GM12878 (cell line): ENCODE results near the gene PAK6. TPM values are rescaled to one million over a fixed set of nuclear protein-coding genes. Genes with fewer than 3 reads are reported as not detected.
A peak's percentile ranks its signal among the peaks of the same experiment; 100 is the strongest.

Experiments
- BHLHE40 ChIP-seq, 2 experiments: fragments of 450-650 bp in 1 of 2; IDR thresholded peaks; 2 replicates each; pipeline ENCODE4 v1.6.1; 2011 to 2017; ENCODE audit warnings: low read depth in 2 of 2, borderline replicate concordance in 1 of 2, improper control_type of control experiment in 1 of 2, low read length in 1 of 2, mild to moderate bottlenecking in 1 of 2
- CHD1 ChIP-seq: IDR thresholded peaks from 2 replicates; pipeline ENCODE4 v1.6.1; 2012; ENCODE audit warnings: low read depth, low read length, improper control_type of control experiment
- CREB1 ChIP-seq: IDR thresholded peaks from 2 replicates; pipeline ENCODE4 v1.6.1; 2012; ENCODE audit warnings: low read depth, mild to moderate bottlenecking, inconsistent platforms
- ETV6 ChIP-seq, 2 experiments: fragments of 450-650 bp in 1 of 2; IDR thresholded peaks in 1 of 2; conservative IDR thresholded peaks in 1 of 2; 2 replicates each; pipeline ENCODE4 v1.6.1; 2014; ENCODE audit warnings: antibody characterized with exemption in 1 of 2, borderline replicate concordance in 1 of 2, low read depth in 1 of 2, mild to moderate bottlenecking in 1 of 2, moderate library complexity in 1 of 2
- FOS ChIP-seq: IDR thresholded peaks from 3 replicates; pipeline ENCODE4 v1.6.1; 2011; ENCODE audit warnings: borderline replicate concordance; ENCODE audit not compliant: insufficient read length; ENCODE audit errors: extremely low read depth
- HCFC1 ChIP-seq: fragments of 150-350 bp; IDR thresholded peaks from 2 replicates; pipeline ENCODE4 v1.6.1; 2014; ENCODE audit warnings: low read length
- HDGF ChIP-seq: fragments of 450-650 bp; IDR thresholded peaks from 2 replicates; pipeline ENCODE4 v1.6.1; 2016; ENCODE audit warnings: antibody characterized with exemption
- IRF4 ChIP-seq: IDR thresholded peaks from 2 replicates; pipeline ENCODE4 v1.6.1; 2011; ENCODE audit warnings: low read depth, low read length
- MTA3 ChIP-seq: IDR thresholded peaks from 2 replicates; pipeline ENCODE4 v1.6.1; 2012; ENCODE audit warnings: low read length, inconsistent platforms, borderline replicate concordance
- MXI1 ChIP-seq: fragments of 150-350 bp; IDR thresholded peaks from 2 replicates; pipeline ENCODE4 v1.6.1; 2011; ENCODE audit warnings: low read depth, mild to moderate bottlenecking, inconsistent platforms, low read length, improper control_type of control experiment
- NBN ChIP-seq: fragments of 450-650 bp; IDR thresholded peaks from 2 replicates; pipeline ENCODE4 v1.6.1; 2016
- RELA ChIP-seq: fragments of 450-650 bp; IDR thresholded peaks from 2 replicates; pipeline ENCODE4 v1.8.0; 2014; ENCODE audit warnings: borderline replicate concordance; ENCODE audit not compliant: partially characterized antibody
- SIN3A ChIP-seq: IDR thresholded peaks from 2 replicates; pipeline ENCODE4 v1.6.1; 2012; ENCODE audit warnings: low read depth, low read length, improper control_type of control experiment
- SP1 ChIP-seq: IDR thresholded peaks from one replicate; pipeline ENCODE4 v1.6.1; 2011; ENCODE audit warnings: low read depth, low read length
- SREBF2 ChIP-seq: IDR thresholded peaks from 2 replicates; pipeline ENCODE4 v1.6.1; 2012; ENCODE audit warnings: mild to moderate bottlenecking, low read length
- SUPT20H ChIP-seq: IDR thresholded peaks from 2 replicates; pipeline ENCODE4 v1.6.1; 2011; ENCODE audit warnings: low read depth, mild to moderate bottlenecking, low read length, moderate library complexity, borderline replicate concordance; ENCODE audit not compliant: control insufficient read depth
- SUZ12 ChIP-seq: fragments of 200-600 bp; sonication (generic); IDR thresholded peaks from one replicate; pipeline ENCODE4 v1.6.1; 2018; ENCODE audit warnings: antibody characterized with exemption, mild to moderate bottlenecking; ENCODE audit not compliant: unreplicated experiment
- ZZZ3 ChIP-seq: IDR thresholded peaks from 2 replicates; pipeline ENCODE4 v1.6.1; 2011; ENCODE audit warnings: low read depth; ENCODE audit not compliant: control insufficient read depth, insufficient read length
- polyA plus RNA-seq, 11 experiments: library from polyadenylated mRNA; depleted of rRNA in 4 of 11; unstranded in 6 of 11; stranded (reverse) in 5 of 11; fragments of >200 nt; fragmentation: Nextera tagmentation in 4 of 11; fragmentation: Illumina TruSeq in 1 of 11; extraction: Ambion mirVana in 4 of 11; extraction: Trizol in 1 of 11; gene quantifications; 1 replicate in 1 of 11; 2 replicates in 10 of 11; pipeline versions ENCODE4 v1.2.1 to v1.2.3, GENCODE V29; 2011 to 2016; ENCODE audit warnings: inconsistent platforms in 2 of 11, missing spikeins in 2 of 11, low read depth in 1 of 11
- total RNA-seq, 4 experiments: library from RNA; depleted of rRNA in 3 of 4; stranded (reverse); fragments of >200 nt in 3 of 4; fragmentation: Illumina TruSeq in 1 of 4; extraction: Trizol in 1 of 4; gene quantifications; 2 replicates each; pipeline versions ENCODE4 v1.2.1 to v1.2.3, GENCODE V29; 2013 to 2021
- TF ChIP-seq, protein P1 (sequence below): IDR thresholded peaks from 2 replicates; pipeline ENCODE4 v1.6.1; 2012; ENCODE audit warnings: low read length, inconsistent platforms
- TF ChIP-seq, protein P2 (sequence below): IDR thresholded peaks from 2 replicates; pipeline ENCODE4 v1.6.1; 2011; ENCODE audit warnings: mild to moderate bottlenecking, low read depth, low read length, moderate library complexity; ENCODE audit not compliant: insufficient replicate concordance
- TF ChIP-seq, protein P3 (sequence below): fragments of 450-650 bp; IDR thresholded peaks from 2 replicates; pipeline ENCODE4 v1.6.1; 2016; ENCODE audit warnings: mild to moderate bottlenecking
- TF ChIP-seq, protein P4 (sequence below): fragments of 450-650 bp; IDR thresholded peaks from 2 replicates; pipeline ENCODE4 v1.6.1; 2017; ENCODE audit warnings: mild to moderate bottlenecking, low read depth, inconsistent platforms; ENCODE audit not compliant: poor library complexity, severe bottlenecking
- TF ChIP-seq, protein P5 (sequence below): fragments of 450-650 bp; IDR thresholded peaks from 2 replicates; pipeline ENCODE4 v1.6.1; 2017; ENCODE audit warnings: borderline replicate concordance

Gene PAK6
- total and polyA plus RNA-seq, 10 of the 15 experiments (the other 5 are each of a cell fraction or from before 2014, with no cell fraction given) = 0.07 to 0.92 (median 0.31) TPM; not detected in 2

DNA sequence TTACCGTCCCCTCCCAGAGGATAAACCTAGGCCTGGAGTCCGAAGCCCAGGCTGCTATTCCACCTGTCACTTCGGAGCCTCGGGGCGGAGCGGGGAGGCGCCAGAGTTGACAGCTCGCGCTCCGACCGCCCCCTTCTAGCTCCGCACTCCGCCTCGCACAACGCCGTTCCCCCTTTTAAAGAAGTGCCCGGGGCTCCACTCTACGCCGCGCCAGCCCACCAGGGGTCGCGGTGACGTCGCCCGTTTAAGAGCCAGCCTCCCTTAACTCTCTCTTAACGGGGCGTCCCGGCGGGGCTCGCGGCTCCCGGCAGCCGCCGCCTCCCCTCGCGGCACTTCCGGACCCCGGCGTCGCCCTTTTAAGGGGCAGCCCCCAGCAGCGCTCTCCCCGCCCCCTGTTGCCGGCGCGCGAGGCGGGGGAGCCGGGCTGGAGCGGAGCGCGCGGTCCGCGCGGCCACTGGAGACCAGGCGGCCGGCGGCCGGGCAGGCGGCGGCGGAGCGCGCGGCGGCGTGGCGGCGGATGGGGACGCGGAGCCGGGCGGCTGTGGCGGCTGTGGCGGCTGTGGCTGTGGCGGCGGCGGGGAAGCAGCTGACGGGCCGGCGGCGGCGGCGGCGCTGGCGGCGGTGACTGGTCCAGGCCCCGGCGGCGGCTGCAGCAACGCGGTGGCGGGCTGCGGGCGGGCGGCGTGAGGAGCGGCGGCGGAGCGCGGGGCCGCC is 84.5 kb downstream of the PAK6 start, which contains the start of gene INAFM2 (continued):
- TF ChIP-seq, protein P1, sequence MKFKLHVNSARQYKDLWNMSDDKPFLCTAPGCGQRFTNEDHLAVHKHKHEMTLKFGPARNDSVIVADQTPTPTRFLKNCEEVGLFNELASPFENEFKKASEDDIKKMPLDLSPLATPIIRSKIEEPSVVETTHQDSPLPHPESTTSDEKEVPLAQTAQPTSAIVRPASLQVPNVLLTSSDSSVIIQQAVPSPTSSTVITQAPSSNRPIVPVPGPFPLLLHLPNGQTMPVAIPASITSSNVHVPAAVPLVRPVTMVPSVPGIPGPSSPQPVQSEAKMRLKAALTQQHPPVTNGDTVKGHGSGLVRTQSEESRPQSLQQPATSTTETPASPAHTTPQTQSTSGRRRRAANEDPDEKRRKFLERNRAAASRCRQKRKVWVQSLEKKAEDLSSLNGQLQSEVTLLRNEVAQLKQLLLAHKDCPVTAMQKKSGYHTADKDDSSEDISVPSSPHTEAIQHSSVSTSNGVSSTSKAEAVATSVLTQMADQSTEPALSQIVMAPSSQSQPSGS = no peak
- TF ChIP-seq, protein P2, sequence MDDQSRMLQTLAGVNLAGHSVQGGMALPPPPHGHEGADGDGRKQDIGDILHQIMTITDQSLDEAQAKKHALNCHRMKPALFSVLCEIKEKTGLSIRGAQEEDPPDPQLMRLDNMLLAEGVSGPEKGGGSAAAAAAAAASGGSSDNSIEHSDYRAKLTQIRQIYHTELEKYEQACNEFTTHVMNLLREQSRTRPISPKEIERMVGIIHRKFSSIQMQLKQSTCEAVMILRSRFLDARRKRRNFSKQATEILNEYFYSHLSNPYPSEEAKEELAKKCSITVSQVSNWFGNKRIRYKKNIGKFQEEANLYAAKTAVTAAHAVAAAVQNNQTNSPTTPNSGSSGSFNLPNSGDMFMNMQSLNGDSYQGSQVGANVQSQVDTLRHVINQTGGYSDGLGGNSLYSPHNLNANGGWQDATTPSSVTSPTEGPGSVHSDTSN = no peak
- no peak for TF ChIP-seq FOS
- TF ChIP-seq IRF4 = no peak
- TF ChIP-seq MTA3 = no peak
- TF ChIP-seq CREB1 = 0 out of 2 replicates have a peak, but pooled peaks have one; percentile 41
- TF ChIP-seq SP1 = peak; percentile 91
- TF ChIP-seq SIN3A = peak; percentile 57; the same call in 1 of the 2 replicates
- TF ChIP-seq, protein P3, sequence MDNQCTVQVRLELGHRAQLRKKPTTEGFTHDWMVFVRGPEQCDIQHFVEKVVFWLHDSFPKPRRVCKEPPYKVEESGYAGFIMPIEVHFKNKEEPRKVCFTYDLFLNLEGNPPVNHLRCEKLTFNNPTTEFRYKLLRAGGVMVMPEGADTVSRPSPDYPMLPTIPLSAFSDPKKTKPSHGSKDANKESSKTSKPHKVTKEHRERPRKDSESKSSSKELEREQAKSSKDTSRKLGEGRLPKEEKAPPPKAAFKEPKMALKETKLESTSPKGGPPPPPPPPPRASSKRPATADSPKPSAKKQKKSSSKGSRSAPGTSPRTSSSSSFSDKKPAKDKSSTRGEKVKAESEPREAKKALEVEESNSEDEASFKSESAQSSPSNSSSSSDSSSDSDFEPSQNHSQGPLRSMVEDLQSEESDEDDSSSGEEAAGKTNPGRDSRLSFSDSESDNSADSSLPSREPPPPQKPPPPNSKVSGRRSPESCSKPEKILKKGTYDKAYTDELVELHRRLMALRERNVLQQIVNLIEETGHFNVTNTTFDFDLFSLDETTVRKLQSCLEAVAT = no peak
- TF ChIP-seq, protein P4, sequence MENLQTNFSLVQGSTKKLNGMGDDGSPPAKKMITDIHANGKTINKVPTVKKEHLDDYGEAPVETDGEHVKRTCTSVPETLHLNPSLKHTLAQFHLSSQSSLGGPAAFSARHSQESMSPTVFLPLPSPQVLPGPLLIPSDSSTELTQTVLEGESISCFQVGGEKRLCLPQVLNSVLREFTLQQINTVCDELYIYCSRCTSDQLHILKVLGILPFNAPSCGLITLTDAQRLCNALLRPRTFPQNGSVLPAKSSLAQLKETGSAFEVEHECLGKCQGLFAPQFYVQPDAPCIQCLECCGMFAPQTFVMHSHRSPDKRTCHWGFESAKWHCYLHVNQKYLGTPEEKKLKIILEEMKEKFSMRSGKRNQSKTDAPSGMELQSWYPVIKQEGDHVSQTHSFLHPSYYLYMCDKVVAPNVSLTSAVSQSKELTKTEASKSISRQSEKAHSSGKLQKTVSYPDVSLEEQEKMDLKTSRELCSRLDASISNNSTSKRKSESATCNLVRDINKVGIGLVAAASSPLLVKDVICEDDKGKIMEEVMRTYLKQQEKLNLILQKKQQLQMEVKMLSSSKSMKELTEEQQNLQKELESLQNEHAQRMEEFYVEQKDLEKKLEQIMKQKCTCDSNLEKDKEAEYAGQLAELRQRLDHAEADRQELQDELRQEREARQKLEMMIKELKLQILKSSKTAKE = no peak
- no peak for TF ChIP-seq RELA
- TF ChIP-seq SUZ12 = no peak
- peak in 1 of 2 experiments; percentile 46; a peak in 1 of 4 replicates for TF ChIP-seq BHLHE40 (IDR thresholded peaks at IDR 0.05; ENCODE audit: borderline replicate concordance in 1 of 2, low read depth in 2 of 2, low read length in 1 of 2)
- no peak; the same call in 1 of the 2 replicates for TF ChIP-seq MXI1
- TF ChIP-seq CHD1 = no peak
- TF ChIP-seq, protein P5, sequence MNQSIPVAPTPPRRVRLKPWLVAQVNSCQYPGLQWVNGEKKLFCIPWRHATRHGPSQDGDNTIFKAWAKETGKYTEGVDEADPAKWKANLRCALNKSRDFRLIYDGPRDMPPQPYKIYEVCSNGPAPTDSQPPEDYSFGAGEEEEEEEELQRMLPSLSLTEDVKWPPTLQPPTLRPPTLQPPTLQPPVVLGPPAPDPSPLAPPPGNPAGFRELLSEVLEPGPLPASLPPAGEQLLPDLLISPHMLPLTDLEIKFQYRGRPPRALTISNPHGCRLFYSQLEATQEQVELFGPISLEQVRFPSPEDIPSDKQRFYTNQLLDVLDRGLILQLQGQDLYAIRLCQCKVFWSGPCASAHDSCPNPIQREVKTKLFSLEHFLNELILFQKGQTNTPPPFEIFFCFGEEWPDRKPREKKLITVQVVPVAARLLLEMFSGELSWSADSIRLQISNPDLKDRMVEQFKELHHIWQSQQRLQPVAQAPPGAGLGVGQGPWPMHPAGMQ = no peak
- TF ChIP-seq NBN = 0 out of 2 replicates have a peak, but pooled peaks have one; percentile 53
- TF ChIP-seq ETV6 (conservative IDR thresholded peaks at IDR 0.05 in 1 of 2, IDR thresholded peaks at IDR 0.05 in 1 of 2; ENCODE audit: borderline replicate concordance in 1 of 2, low read depth in 1 of 2) = no peak
- TF ChIP-seq SUPT20H = no peak
- TF ChIP-seq HCFC1 = no peak
- TF ChIP-seq ZZZ3 = no peak
- no peak for TF ChIP-seq SREBF2
- TF ChIP-seq HDGF = 0 out of 2 replicates have a peak, but pooled peaks have one; percentile 20
